Ishikawa (cell line): ENCODE results near the gene TLR8.

ENCODE experiments used
- CREB1 ChIP-seq: IDR thresholded peaks from 2 replicates; pipeline ENCODE4 v1.6.1; 2012; ENCODE audit warnings: low read depth
- EP300 ChIP-seq: IDR thresholded peaks from 2 replicates; pipeline ENCODE4 v1.6.1; 2012; ENCODE audit warnings: borderline replicate concordance
- YY1 ChIP-seq: IDR thresholded peaks from 2 replicates; pipeline ENCODE4 v1.6.1; 2012; ENCODE audit warnings: low read depth

GRCh38 chrX:12920990-12921389, 14.6 kb downstream of the TLR8 start:
- TF ChIP-seq YY1 (no peak), EP300 (no peak), CREB1 (no peak)
